NCI-H446 treated with DMSO at 0.1 percent for 48 hours (cell line): ENCODE results near the gene FMO3.

ENCODE experiments used
- DNase-seq: peaks from one replicate; lab custom pipeline; 2025; lab: John Stamatoyannopoulos, UW

Gene FMO3

DNA sequence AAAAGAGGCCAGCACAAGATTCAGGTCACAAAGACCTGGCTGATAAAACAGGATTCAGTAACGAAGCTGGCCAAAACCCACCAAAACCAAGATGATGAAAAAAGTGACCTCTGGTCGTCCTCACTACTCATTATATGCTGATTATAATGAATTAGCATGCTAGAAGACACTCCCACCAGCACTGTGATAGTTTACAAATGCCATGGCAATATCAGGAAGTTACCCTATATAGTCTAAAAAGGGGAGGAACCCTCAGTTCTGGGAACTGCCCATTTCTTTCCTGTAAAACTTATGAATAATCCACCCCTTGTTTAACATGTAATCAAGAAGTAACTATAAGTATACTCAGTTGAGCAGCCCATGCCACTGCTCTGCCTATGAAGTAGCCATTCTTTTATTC lies 68.4 kb downstream of the FMO3 start:
- no peak for DNase-seq

DNA sequence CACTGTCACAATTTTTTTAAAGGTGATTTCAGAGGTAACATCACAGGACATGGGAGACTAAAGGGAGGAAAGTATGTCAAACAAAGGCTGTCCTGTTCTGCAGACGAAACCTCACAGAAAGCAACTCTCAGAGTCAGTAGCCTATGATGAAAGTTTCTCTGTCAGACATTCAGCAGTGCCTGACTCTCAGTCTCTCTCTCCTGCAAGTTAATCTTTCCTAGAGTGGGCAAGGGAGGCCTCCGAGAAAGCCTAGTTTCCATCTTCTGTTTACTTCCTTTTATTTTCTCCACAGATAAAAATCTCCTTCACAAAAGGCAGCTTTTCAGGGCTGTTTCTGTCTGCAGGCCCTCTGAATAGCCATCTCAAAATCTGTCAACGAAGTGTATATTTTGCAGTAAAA lies 69.5 kb downstream of the FMO3 start:
- no peak for DNase-seq

DNA sequence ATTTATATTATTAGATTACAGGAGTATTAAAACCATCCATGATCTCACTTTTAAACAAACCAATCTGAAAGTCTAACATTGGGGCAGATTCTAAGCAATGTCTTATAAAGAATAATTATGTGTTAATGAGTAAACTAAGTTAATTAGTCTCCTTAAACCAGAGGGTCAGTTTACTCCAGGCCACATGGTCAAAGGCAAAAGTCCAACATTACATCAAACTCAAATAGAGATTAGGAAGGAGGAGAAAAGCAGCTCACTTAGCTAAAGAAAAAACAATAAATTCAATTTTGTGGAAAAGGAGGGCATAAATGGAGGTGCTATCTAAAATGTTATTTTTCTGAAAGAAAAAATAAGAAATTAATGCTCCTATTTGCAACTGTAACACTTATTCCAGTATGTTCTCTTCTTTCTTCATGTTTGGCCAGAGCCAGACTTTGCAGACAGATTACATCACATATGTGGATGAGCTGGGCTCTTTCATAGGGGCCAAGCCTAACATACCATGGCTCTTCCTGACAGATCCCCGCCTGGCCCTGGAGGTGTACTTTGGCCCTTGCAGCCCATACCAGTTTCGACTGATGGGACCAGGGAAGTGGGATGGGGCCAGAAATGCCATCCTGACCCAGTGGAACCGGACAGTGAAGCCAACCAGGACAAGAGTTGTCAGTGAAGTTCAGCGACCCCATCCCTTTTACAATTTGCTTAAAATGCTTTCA lies 70.1 kb downstream of the FMO3 start:
- DNase-seq, result no peak

GRCh38 chr1:171161431-171161830 lies 70.7 kb downstream of the FMO3 start:
- DNase-seq, result no peak

DNA sequence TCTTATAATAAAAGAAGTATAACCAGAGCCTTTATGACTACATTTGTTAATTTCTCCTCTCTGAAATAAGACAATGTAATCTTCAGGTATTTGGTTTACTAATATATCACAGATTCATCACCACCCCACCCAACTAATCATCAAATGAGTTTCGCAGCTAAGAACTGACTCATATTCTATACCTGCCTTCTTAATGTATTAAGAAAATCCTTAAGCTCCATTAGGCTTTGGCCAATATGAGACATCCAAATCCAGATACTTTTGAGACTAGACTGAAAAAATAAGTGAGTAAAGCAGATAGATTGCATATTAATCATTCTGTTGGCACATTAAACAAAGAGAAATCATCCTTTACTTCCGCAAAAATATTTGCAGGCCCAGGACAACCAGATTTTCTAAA lies 75.7 kb downstream of the FMO3 start:
- DNase-seq, result no peak
